Mesodermal cell (in vitro differentiated cells): ENCODE results near the gene ARID1B.
"Not testable (repeated sequence)": the region's sequence is repeated elsewhere in the genome, so short reads cannot be mapped to it uniquely, and the experiment has no call there.

Source experiments
- H3K27ac ChIP-seq: 2 replicates; pipeline ENCODE4 v1.7.0; 2013; ENCODE audit warnings: mild to moderate bottlenecking, low read depth, low read length, moderate library complexity; ENCODE audit not compliant: severe bottlenecking
- H3K36me3 ChIP-seq: 2 replicates; pipeline ENCODE4 v1.7.1; 2013; ENCODE audit warnings: mild to moderate bottlenecking, low read length, moderate library complexity; ENCODE audit not compliant: control insufficient read depth, insufficient read depth
- H3K4me1 ChIP-seq: one replicate; pipeline ENCODE4 v1.7.1; 2013; ENCODE audit warnings: mild to moderate bottlenecking, low read length; ENCODE audit not compliant: insufficient read depth, control insufficient read depth, poor library complexity, severe bottlenecking
- H3K4me3 ChIP-seq: 2 replicates; pipeline ENCODE4 v1.7.0; 2013; ENCODE audit warnings: low read length, control low read depth, mild to moderate bottlenecking; ENCODE audit not compliant: insufficient read depth, poor library complexity, severe bottlenecking; ENCODE audit errors: extremely low read depth
- H3K9me3 ChIP-seq: 2 replicates; pipeline ENCODE4 v1.7.1; 2013; ENCODE audit warnings: mild to moderate bottlenecking, low read length, moderate library complexity; ENCODE audit not compliant: control insufficient read depth
- WGBS, 2 experiments: methylation state at CpG; one replicate each; pipeline ENCODE4 v1.1.5; 2013; ENCODE audit warnings: missing lambda C conversion rate in 2 of 2; ENCODE audit not compliant: insufficient coverage in 2 of 2; 5-methylcytosine and 5-hydroxymethylcytosine counted together

Gene ARID1B

DNA sequence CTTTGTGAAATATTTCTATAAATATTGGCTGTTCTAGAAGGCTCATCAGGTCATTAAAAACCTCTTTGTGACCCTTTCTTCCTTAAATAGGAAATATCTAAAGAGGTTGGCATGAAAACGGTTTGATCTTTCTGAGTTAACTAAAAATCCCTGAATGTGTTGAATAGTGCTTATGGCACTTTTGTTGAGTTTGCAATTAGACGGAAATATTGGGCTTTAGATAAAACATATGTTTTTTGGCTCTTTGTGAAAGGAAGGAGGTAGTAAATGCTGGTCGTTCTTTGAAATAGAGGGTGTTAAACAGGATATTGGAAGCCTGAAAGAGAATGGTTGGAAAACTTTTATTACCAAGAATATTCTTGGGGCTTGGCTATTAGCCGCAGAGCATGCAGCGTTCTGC, 163.0 kb downstream of the ARID1B start:
- Histone ChIP-seq H3K36me3 (peaks cover 11% of the 10 kb centered on the region), H3K27ac (no peak overlapping the region), H3K9me3 (no peaks in the 10 kb centered on the region), H3K4me1 (peaks cover 9% of the 10 kb centered on the region), H3K4me3 (no peak overlapping the region)
- 89 to 94% methylated on average over 5 of the region's 5 CpGs for WGBS, 2 experiments

DNA sequence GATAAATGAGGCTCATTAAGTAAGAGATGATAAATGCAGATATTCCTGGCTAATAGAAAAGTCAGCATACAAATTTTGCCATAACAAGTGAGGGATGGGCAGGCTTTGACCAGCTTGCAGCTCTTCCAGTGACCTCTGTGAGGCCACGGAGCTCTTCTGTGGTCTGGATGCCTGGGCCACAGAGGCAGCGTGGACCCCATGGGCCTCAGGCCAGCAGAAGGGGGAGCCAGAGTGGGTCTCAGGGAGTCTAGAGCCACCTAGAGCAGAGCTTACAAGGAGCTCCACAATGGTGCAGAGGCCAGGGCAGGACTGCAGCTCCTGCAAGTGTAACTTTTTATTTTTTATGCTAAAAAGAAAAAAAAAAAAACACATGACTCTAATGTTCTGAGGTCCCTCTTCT, 165.1 kb downstream of the ARID1B start:
- H3K4me3 ChIP-seq, result no peak overlapping the region
- no peak overlapping the region for H3K27ac ChIP-seq
- no peaks in the 10 kb centered on the region for H3K36me3 ChIP-seq
- 86 to 100% methylated on average over 2 of the region's 2 CpGs for WGBS, 2 experiments
- H3K4me1 ChIP-seq, result peaks cover 9% of the 10 kb centered on the region
- H3K9me3 ChIP-seq, result no peaks in the 10 kb centered on the region

DNA sequence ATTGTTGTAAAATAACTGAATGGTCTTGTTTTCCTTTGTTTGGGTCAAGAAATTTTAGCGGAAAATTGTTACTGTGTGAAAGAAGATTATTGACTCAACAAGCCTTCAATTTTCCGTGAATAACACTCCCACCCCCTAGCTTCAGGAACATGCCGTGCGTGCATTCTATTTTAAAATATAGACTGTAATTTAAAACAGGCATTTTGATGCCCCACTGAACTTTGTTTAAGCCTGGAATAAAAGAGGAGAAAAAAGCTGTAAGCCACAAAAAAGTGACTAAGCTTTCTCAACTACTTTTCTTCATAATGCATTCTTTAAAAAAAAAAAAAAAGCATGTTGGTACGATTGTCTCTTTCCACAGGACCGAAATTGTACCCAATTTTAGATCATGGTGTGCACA, 166.0 kb downstream of the ARID1B start:
- Histone ChIP-seq H3K4me3 (no peak overlapping the region), H3K27ac (no peak overlapping the region), H3K36me3 (no peaks in the 10 kb centered on the region), H3K9me3 (no peaks in the 10 kb centered on the region), H3K4me1 (peaks cover 14% of the 10 kb centered on the region)
- 88% methylated on average over 2 of the region's 6 CpGs; no CpG with 5 or more reads in 1 of the 2 experiments for WGBS, 2 experiments

DNA sequence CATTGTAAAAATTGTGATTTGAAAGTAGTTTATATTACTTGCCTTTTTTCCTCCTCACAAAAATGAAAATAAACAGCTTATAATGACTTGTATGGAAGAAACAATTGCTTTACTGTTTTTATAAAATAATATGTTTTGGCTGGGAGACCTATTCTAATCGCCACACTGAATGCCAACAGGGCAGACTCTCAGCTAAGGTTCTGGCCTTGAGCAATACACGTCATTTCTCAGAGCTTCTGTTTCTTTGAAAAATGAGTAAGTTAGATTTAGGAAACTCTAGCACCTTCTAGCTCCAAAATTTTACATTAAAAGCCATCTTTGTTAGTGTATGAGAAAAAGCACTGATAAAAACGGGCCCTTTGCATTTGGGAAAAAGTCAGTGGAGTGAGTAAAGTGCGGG, 166.6 kb downstream of the ARID1B start:
- 66 to 80% methylated on average over 2 to 4 of the region's 4 CpGs for WGBS, 2 experiments
- Histone ChIP-seq H3K36me3 (no peaks in the 10 kb centered on the region), H3K9me3 (no peaks in the 10 kb centered on the region), H3K27ac (no peak overlapping the region), H3K4me1 (peaks cover 18% of the 10 kb centered on the region), H3K4me3 (no peak overlapping the region)

DNA sequence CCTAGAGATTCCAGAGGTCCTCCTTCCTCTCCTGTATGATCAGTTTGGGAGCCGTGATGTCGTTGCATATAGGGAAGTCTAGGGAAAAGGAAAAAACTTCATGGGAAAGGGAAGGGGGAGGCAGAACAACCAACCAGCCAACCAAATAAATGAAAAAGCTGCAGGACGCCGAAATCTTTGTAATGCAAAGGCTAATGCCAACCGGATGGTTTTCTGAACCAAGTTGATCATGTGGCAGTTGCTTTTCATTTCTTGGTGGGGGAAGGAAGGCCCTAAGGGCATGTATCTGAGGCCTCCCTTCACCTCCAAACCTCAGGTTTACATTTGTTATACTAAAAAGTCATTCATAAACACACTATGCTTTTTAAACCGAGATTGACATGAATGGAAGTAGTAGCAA, 167.2 kb downstream of the ARID1B start:
- 20 to 39% methylated on average over 1 to 2 of the region's 6 CpGs for WGBS, 2 experiments
- no peak overlapping the region for H3K27ac ChIP-seq
- H3K9me3 ChIP-seq, result no peaks in the 10 kb centered on the region
- H3K4me1 ChIP-seq, result peaks cover 23% of the 10 kb centered on the region
- H3K36me3 ChIP-seq, result no peaks in the 10 kb centered on the region
- H3K4me3 ChIP-seq, result no peak overlapping the region

DNA sequence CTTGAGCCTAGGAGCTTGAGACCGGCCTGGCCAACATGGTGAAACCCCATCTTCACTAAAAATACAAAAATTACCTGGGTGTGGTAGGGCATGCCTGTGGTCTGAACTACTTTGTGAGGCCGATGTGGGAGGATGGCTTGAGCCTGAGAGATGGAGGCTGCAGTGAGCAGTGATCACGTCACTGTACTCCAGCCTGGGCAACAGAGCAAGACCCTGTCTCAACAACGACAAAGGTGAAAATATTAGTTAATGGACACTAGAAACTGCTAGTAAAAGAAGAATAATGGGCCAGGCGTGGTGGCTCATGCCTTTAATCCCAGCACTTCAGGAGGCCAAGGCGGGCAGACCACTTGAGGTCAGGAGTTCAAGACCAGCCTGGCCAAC, 168.6 kb downstream of the ARID1B start:
- not testable (repeated sequence) for H3K27ac ChIP-seq
- WGBS, 2 experiments, result 95 to 99% methylated on average over 5 to 6 of the region's 6 CpGs

DNA sequence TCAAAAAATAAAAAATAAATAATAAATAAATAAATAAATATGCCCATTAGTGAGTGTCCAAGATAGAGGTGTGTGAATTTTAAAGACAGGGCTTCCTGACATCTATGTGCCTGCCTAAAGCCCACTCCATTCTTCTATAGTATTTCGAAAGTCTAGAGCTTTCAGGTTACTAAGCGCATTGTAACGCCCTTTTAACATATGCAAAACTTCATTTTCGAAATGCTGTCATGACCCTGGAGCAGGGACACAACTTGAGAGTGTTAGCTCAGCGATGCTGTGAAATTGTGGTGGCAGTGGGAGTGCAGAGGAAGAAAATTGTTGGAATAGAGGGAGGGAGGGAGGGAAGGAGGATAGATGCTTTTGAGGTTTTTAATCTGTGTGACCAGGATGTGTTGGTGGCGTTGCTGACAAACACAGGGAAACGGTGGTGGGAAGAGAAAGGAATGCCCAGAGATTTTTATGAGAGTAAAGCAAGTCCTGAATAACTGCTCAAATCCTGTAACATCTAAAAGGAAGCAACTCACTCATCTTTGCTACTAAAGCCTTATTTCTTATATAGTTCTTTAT, 169.3 kb downstream of the ARID1B start:
- Histone ChIP-seq H3K9me3 (no peaks in the 10 kb centered on the region), H3K4me1 (peaks cover 31% of the 10 kb centered on the region), H3K4me3 (no peak overlapping the region), H3K36me3 (no peaks in the 10 kb centered on the region), H3K27ac (no peak overlapping the region)
- WGBS, 2 experiments, result 31 to 63% methylated on average over 2 to 6 of the region's 7 CpGs

More for the DNA sequence above, 168.6 kb downstream of the ARID1B start:
- peaks cover 31% of the 10 kb centered on the region for H3K4me1 ChIP-seq
- H3K9me3 ChIP-seq, H3K36me3 ChIP-seq, H3K4me3 ChIP-seq: not testable (repeated sequence)

DNA sequence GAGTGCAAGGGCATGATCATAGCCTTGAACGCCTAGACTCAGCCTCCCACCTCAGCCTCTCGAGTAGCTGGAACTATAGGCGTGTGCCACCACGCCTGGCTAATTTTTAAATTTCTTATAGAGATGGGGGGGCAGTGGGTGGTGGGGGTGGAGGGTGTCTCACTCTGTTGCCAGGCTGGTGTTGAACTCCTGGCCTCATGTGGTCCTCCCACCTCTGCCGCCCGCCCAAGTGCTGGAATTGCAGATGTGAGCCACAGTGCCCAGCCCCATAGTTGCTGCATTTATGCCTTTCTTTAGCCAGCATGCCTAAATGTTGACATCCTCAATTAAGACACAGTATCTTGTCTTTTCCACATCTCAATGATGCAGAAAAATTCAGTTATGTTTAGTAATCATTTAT, 171.1 kb downstream of the ARID1B start:
- H3K4me1 ChIP-seq, result peaks cover 41% of the 10 kb centered on the region
- no peak overlapping the region for H3K27ac ChIP-seq
- 100% methylated on average over 2 to 4 of the region's 6 CpGs for WGBS, 2 experiments
- no peaks in the 10 kb centered on the region for H3K36me3 ChIP-seq
- no peaks in the 10 kb centered on the region for H3K9me3 ChIP-seq
- no peak overlapping the region for H3K4me3 ChIP-seq

DNA sequence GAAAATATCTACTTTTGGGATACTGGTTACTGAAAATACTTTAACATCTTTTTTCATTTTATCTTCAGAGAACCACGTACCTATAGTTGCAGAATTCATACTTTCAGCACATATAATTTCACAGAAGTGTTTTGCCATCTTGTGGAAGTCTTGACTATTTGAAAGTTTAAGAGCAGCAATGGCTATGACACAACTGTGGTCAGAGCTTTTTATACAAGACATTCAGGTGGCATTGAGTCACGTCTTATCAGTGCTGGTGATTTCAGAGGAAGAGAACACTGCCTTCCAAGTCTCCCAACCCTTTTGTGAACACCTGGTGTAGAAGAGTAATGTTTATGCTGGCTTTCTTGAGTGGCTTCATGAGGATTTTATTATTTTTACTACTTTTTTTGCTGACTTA, 171.6 kb downstream of the ARID1B start:
- WGBS, 2 experiments, result 86% methylated on average over 1 of the region's 2 CpGs; no CpG with 5 or more reads in 1 of the 2 experiments
- Histone ChIP-seq H3K4me1 (peaks cover 40% of the 10 kb centered on the region), H3K9me3 (no peaks in the 10 kb centered on the region), H3K4me3 (no peak overlapping the region), H3K36me3 (no peaks in the 10 kb centered on the region), H3K27ac (peak overlapping the region; percentile 77)

DNA sequence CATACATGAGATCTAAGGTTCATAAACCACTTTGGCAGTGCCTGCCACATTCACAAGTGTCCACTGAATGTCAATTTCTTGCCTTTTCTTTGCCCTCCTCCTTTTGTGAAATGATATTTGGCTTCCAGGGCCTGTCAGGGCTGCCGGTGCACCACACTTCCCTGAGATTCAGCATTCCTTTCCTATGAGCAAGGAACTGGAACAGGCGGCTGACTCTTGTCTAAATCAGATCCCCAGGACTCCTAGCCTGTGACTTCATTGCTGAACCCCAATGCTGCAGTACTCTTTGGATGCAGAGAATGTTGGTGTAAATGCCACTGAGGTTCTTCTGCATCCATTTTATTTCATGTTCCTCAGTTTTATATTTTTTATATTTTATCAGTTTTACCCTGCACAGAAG, 172.2 kb downstream of the ARID1B start:
- H3K4me1 ChIP-seq, result peaks cover 40% of the 10 kb centered on the region
- no peak overlapping the region for H3K4me3 ChIP-seq
- no peaks in the 10 kb centered on the region for H3K9me3 ChIP-seq
- no peaks in the 10 kb centered on the region for H3K36me3 ChIP-seq
- H3K27ac ChIP-seq, result peak overlapping the region; percentile 77
- WGBS, 2 experiments, result 30 to 37% methylated on average over 2 of the region's 2 CpGs

DNA sequence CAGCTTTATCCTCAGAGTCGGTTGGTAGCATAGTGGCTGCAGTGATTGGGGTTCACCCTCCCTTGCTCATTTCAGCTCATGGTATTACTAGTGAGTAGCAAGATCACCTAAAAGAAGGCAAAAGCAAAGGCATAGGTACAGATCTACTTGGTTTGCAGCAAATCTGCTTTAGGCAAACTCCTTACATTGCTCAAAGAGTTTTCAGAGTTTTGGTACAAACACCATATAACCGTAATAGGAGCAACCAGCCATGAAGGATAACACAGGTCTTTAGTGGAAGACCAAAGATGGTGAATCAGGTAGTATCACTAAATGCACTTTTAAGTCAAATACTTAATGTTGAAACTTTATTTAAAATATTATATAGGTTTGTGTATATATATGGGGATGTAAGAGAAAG, 172.9 kb downstream of the ARID1B start:
- no peak overlapping the region for H3K4me3 ChIP-seq
- no peaks in the 10 kb centered on the region for H3K9me3 ChIP-seq
- H3K4me1 ChIP-seq, result peaks cover 43% of the 10 kb centered on the region
- no peak overlapping the region for H3K27ac ChIP-seq
- no CpG with 5 or more reads among the region's 2 CpGs for WGBS, 2 experiments
- H3K36me3 ChIP-seq, result no peaks in the 10 kb centered on the region
